H1 (cell line): Measurements from ENCODE around the gene CCL17.

Source experiments
- ASH2L ChIP-seq: fragments of 200-600, 300-600 bp; sonication (generic); IDR thresholded peaks from one replicate; pipeline ENCODE4 v1.7.1; 2017; ENCODE audit warnings: low read length
- CBX5 ChIP-seq: fragments of 300-800, 300-1000 bp; sonication (generic); IDR thresholded peaks from 2 replicates; pipeline ENCODE4 v1.7.1; 2016; ENCODE audit warnings: antibody characterized with exemption, low read length, low read depth
- CTCF ChIP-seq, 3 experiments: IDR thresholded peaks; 1 replicate in 2 of 3; 2 replicates in 1 of 3; pipeline versions ENCODE4 v1.5.1 to v1.6.1; 2011; ENCODE audit warnings: low read length in 3 of 3, mild to moderate bottlenecking in 3 of 3, inconsistent platforms in 2 of 3, low read depth in 1 of 3, moderate library complexity in 1 of 3; ENCODE audit not compliant: insufficient read depth in 1 of 3; ENCODE audit errors: control extremely low read depth in 1 of 3
- HDAC2 ChIP-seq, 2 experiments: fragments of 300-600 bp in 1 of 2; sonication (generic) in 1 of 2; IDR thresholded peaks; 2 replicates each; pipeline ENCODE4 v1.6.1; 2011 to 2012; ENCODE audit warnings: low read depth in 2 of 2, low read length in 2 of 2, mild to moderate bottlenecking in 2 of 2, moderate library complexity in 2 of 2, borderline replicate concordance in 1 of 2, inconsistent platforms in 1 of 2
- SP4 ChIP-seq: IDR thresholded peaks from 2 replicates; pipeline ENCODE4 v1.6.1; 2012; ENCODE audit warnings: low read length, inconsistent platforms
- YY1 ChIP-seq: IDR thresholded peaks from 2 replicates; pipeline ENCODE4 v1.6.1; 2011; ENCODE audit warnings: low read depth, mild to moderate bottlenecking, low read length

GRCh38 chr16:57444711-57445110 lies 40.1 kb downstream of the CCL17 start:
- TF ChIP-seq CTCF (IDR thresholded peaks at IDR 0.05; ENCODE audit: control extremely low read depth in 1 of 3, insufficient read depth in 1 of 3, low read depth in 1 of 3, low read length in 3 of 3) (no peak), HDAC2 (IDR thresholded peaks at IDR 0.05; ENCODE audit: borderline replicate concordance in 1 of 2, low read depth in 2 of 2, low read length in 2 of 2) (no peak), ASH2L (no peak), YY1 (no peak), SP4 (no peak), CBX5 (no peak)
